Gastroesophageal sphincter (tissue), 4 donors: ENCODE data around the gene CFAP251. TPM values are rescaled to one million over a fixed set of nuclear protein-coding genes. Genes with fewer than 3 reads are reported as not detected.
A peak's percentile ranks its signal among the peaks of the same experiment; 100 is the strongest.
"Not testable (repeated sequence)": the region's sequence is repeated elsewhere in the genome, so short reads cannot be mapped to it uniquely, and the experiment has no call there.

ENCODE experiments used
- ATAC-seq: fragments of 150-250 bp; one replicate; pipeline ENCODE4 v1.9.1; 2016; ENCODE audit warnings: mild to moderate bottlenecking, moderate library complexity
- H3K27ac ChIP-seq, 4 donors: fragments of 200-600 bp; sonication (generic) in 3 of 4; 1 replicate in 3 of 4; 2 replicates in 1 of 4; pipeline ENCODE4 v1.5.1; 2016 to 2019
- H3K27me3 ChIP-seq: fragments of 200-600 bp; sonication (generic); one replicate; pipeline ENCODE4 v1.5.1; 2019
- H3K36me3 ChIP-seq, 2 donors: fragments of 200-600 bp; sonication (generic); one replicate each; pipeline ENCODE4 v1.5.1; 2019; ENCODE audit warnings: control low read depth in 1 of 2
- H3K4me1 ChIP-seq, 3 donors: fragments of 200-600 bp; sonication (generic); 1 replicate in 2 of 3; 2 replicates in 1 of 3; pipeline ENCODE4 v1.5.1; 2016 to 2019; ENCODE audit warnings: control low read depth in 2 of 3
- H3K4me3 ChIP-seq, 2 donors: fragments of 200-600 bp; sonication (generic); one replicate each; pipeline ENCODE4 v1.5.1; 2019; ENCODE audit warnings: mild to moderate bottlenecking in 1 of 2, moderate library complexity in 1 of 2
- H3K9me3 ChIP-seq, 3 donors: fragments of 200-600 bp; sonication (generic); one replicate each; pipeline ENCODE4 v1.5.1; 2017 to 2019; ENCODE audit warnings: control low read depth in 2 of 3
- EP300 ChIP-seq: sonication (generic); formaldehyde crosslinking; IDR thresholded peaks from one replicate; pipeline ENCODE4 v1.6.1; 2017; ENCODE audit warnings: antibody characterized with exemption, mild to moderate bottlenecking
- POLR2A ChIP-seq, 2 donors: fragments of 450-650 bp; IDR thresholded peaks; one replicate each; pipeline ENCODE4 v1.6.1; 2017; ENCODE audit warnings: antibody characterized with exemption in 2 of 2, mild to moderate bottlenecking in 2 of 2, moderate library complexity in 1 of 2
- POLR2AphosphoS5 ChIP-seq: sonication (generic); formaldehyde crosslinking; IDR thresholded peaks from one replicate; pipeline ENCODE4 v1.6.1; 2017; ENCODE audit warnings: antibody characterized with exemption
- WGBS, 2 donors: methylation state at CpG; one replicate each; pipeline ENCODE4 v1.1.5; 2018; ENCODE audit warnings: low coverage in 1 of 2; 5-methylcytosine and 5-hydroxymethylcytosine counted together
- total RNA-seq, 4 donors: library from RNA; depleted of rRNA; stranded (reverse); fragments of >200 nt; gene quantifications; one replicate each; pipeline ENCODE4 v1.1.0, GENCODE V29; 2016
- TF ChIP-seq, protein P1 (sequence below), 4 experiments: fragments of 200-600 bp in 2 of 4; fragments of 450-650 bp in 2 of 4; sonication (generic) in 1 of 4; IDR thresholded peaks; one replicate each; pipeline ENCODE4 v1.5.1; 2017 to 2019; ENCODE audit warnings: antibody characterized with exemption in 4 of 4, mild to moderate bottlenecking in 2 of 4, moderate library complexity in 2 of 4

Gene CFAP251
- total RNA-seq, 4 donors from 2014 or later: 0.35 to 1.9 (median 1.2) TPM

DNA sequence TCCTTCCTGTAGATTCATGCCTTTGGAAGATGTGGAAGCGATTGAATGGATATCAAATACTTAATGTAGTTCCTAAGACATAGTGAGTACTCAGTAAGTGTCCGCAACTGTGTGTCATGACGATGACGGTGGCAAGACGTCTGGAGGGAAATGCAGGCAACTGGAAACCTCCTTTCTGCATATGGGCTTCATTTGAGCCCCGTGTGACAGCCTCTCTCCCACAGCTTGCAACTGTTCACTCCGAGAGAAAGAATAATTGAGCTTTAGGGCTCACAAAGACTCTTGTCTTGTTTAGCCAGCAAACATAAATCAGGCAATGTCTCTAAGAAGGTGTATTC, 6.9 kb downstream of the CFAP251 start:
- Histone ChIP-seq H3K4me1 (peaks cover 0 to 16% (median 0%) of the 10 kb centered on the region in 3 donors), H3K4me3 (no peak overlapping the region), H3K27me3 (no peaks in the 10 kb centered on the region), H3K9me3 (no peaks in the 10 kb centered on the region), H3K27ac (peak overlapping the region in 3 of 4 donors; percentile 43 to 71 (median 57)), H3K36me3 (no peaks in the 10 kb centered on the region)
- no peak for ATAC-seq
- TF ChIP-seq POLR2AphosphoS5 (no peak), POLR2A (IDR thresholded peaks at IDR 0.05) (no peak)
- TF ChIP-seq, protein P1, sequence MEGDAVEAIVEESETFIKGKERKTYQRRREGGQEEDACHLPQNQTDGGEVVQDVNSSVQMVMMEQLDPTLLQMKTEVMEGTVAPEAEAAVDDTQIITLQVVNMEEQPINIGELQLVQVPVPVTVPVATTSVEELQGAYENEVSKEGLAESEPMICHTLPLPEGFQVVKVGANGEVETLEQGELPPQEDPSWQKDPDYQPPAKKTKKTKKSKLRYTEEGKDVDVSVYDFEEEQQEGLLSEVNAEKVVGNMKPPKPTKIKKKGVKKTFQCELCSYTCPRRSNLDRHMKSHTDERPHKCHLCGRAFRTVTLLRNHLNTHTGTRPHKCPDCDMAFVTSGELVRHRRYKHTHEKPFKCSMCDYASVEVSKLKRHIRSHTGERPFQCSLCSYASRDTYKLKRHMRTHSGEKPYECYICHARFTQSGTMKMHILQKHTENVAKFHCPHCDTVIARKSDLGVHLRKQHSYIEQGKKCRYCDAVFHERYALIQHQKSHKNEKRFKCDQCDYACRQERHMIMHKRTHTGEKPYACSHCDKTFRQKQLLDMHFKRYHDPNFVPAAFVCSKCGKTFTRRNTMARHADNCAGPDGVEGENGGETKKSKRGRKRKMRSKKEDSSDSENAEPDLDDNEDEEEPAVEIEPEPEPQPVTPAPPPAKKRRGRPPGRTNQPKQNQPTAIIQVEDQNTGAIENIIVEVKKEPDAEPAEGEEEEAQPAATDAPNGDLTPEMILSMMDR (IDR thresholded peaks at IDR 0.05): no peak
- WGBS, 2 donors: 48 to 87% methylated on average over 3 to 5 of the region's 7 CpGs

DNA sequence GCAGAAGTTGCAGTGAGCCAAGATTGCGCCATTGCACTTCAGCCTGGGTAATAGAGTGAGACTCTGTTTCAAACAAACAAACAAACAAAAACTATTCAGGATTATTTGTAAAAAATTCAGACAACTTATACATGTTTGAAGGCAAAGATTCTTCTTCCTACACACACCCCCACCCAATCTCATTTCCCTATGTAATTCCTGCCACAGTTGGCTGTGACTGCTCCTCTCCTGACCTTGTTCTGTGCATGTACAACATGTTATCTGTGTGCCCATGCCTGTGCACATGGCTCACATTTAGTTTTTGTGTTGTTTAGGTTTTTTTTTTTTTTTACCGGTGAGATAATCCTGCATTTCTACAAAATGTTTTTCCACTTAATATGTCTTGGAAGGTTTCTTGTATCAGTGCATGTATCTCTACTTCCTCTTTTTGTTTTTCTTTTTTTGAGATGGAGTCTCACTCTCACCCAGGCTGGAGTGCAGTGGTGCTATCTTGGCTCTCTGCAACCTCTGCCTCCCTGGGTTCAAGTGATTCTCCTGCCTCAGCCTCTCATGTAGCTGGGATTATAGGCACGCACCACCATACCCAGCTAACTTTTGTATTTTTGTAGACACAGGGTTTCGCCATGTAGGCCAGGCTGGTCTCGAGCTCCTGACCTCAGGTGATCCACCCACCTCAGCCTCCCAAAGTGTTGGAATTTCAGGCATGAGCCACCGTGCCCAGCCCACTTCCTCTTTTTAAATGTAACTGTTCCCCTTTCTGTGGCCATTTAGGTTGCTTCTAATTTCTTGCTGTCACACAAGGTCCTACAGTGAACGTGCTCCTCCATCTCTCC, 8.7 kb downstream of the CFAP251 start:
- Histone ChIP-seq H3K4me1 (peaks cover 0 to 16% (median 0%) of the 10 kb centered on the region in 3 donors), H3K4me3 (no peak overlapping the region), H3K9me3 (no peaks in the 10 kb centered on the region), H3K27me3 (no peaks in the 10 kb centered on the region), H3K27ac (no peak overlapping the region), H3K36me3 (no peaks in the 10 kb centered on the region)
- no peak for ATAC-seq
- no peak for TF ChIP-seq EP300
- WGBS, 2 donors: 73 to 94% methylated on average over 2 to 7 of the region's 7 CpGs

GRCh38 chr12:121927813-121928212, 9.4 kb downstream of the CFAP251 start:
- no peak for ATAC-seq
- 59 to 70% methylated on average over 3 to 5 of the region's 5 CpGs for WGBS, 2 donors
- H3K4me1 ChIP-seq: peaks cover 0 to 16% (median 0%) of the 10 kb centered on the region in 3 donors
- no peak overlapping the region for H3K27ac ChIP-seq
- TF ChIP-seq POLR2AphosphoS5: no peak
- no peak for TF ChIP-seq POLR2A (IDR thresholded peaks at IDR 0.05)
- TF ChIP-seq, protein P1 (IDR thresholded peaks at IDR 0.05): no peak
- TF ChIP-seq EP300: no peak
- H3K36me3 ChIP-seq: no peaks in the 10 kb centered on the region
- no peak overlapping the region for H3K4me3 ChIP-seq
- no peaks in the 10 kb centered on the region for H3K27me3 ChIP-seq
- no peaks in the 10 kb centered on the region for H3K9me3 ChIP-seq

DNA sequence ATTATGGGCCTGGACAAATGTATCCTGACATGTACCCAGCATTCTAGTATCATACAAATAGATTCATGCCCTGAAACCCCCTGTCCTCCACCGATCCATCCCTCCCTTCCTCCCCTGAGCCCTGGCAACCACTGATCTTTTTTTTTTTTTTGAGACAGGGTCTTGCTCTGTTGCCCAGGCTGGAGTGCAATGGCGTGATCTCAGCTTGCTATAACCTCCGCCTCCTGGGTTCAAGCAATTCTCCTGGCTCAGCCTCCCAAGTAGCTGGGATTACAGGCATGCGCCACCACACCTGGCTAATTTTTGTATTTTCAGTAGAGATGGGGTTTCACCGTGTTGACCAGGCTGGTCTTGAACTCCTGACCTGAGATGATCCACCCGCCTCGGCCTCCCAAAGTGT, 11.2 kb downstream of the CFAP251 start:
- H3K27ac ChIP-seq, ATAC-seq, H3K36me3 ChIP-seq, H3K27me3 ChIP-seq, H3K4me1 ChIP-seq, H3K9me3 ChIP-seq, H3K4me3 ChIP-seq: not testable (repeated sequence)
- WGBS, 2 donors: 94% methylated on average over 6 of the region's 7 CpGs; no CpG with 5 or more reads in 1 of the 2 donors

- Histone ChIP-seq H3K27me3 (no peaks in the 10 kb centered on the region), H3K36me3 (no peaks in the 10 kb centered on the region), H3K4me3 (no peak overlapping the region), H3K4me1 (no peaks in the 10 kb centered on the region), H3K27ac (no peak overlapping the region), H3K9me3 (no peaks in the 10 kb centered on the region)
- 90 to 93% methylated on average over 4 of the region's 4 CpGs for WGBS, 2 donors
- TF ChIP-seq POLR2A (IDR thresholded peaks at IDR 0.05) (no peak), EP300 (no peak), POLR2AphosphoS5 (no peak)
- TF ChIP-seq, protein P1 (IDR thresholded peaks at IDR 0.05): no peak
- no peak for ATAC-seq
Measured at GRCh38 chr12:121930862-121931261, 12.5 kb downstream of the CFAP251 start.

DNA sequence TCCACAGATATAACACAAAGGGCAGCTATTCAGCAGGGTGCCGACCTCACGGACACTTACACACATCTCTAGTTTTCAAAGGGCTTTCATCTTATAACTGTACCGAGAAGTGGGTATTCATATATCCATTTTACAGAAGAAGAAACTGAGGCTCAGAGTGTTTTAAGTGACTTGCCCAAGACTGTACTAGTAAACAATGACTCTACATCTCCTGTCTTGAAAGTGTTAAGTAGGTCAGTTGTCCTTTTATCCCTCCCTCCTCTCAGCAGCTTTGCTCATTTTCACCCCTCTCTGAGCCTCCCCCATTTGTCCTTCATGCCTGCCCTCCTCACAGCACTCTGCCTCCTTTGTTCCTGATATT, 13.8 kb downstream of the CFAP251 start:
- no peak for ATAC-seq
- Histone ChIP-seq H3K4me1 (no peaks in the 10 kb centered on the region), H3K4me3 (no peak overlapping the region), H3K27ac (no peak overlapping the region), H3K27me3 (no peaks in the 10 kb centered on the region), H3K9me3 (peaks cover 0 to 3% (median 0%) of the 10 kb centered on the region in 3 donors), H3K36me3 (peaks cover 0 to 3% of the 10 kb centered on the region in 2 donors)
- WGBS, 2 donors: 98 to 100% methylated on average over 3 of the region's 3 CpGs
- TF ChIP-seq, protein P1 (IDR thresholded peaks at IDR 0.05): no peak
- no peak for TF ChIP-seq POLR2A (IDR thresholded peaks at IDR 0.05)
- no peak for TF ChIP-seq EP300
- no peak for TF ChIP-seq POLR2AphosphoS5
